HG03520 (cell line): ENCODE results near the gene CCDC12.
"Not testable (repeated sequence)": the region's sequence is repeated elsewhere in the genome, so short reads cannot be mapped to it uniquely, and the experiment has no call there.

Experiments used
- ATAC-seq: cut with Tn5 transposase; IDR thresholded peaks from one replicate; pipeline ENCODE4 v1.9.1; 2021; ENCODE audit warnings: mild to moderate bottlenecking, moderate library complexity; ENCODE audit not compliant: unreplicated experiment

The CCDC12 gene

DNA sequence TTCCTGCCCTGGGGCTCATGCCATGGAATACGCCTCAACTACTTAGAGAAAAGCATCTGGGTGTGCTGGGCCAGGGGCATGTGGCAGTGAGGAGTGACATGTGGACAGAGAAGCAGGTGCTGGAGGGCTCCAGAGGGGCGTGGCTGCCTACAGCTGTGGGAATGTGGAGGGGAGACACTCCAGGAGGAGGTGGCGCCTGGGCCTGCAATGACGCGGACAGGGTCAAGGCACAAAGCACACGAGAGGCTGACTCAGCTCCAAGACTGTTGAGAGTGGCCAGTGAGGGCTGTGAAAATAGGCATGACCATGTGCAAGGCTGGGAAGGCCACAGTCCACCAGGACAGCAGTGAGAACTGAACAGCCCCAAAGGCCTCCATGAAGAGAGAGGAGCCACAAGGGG lies 50.5 kb downstream of the CCDC12 start:
- ATAC-seq: no peak

DNA sequence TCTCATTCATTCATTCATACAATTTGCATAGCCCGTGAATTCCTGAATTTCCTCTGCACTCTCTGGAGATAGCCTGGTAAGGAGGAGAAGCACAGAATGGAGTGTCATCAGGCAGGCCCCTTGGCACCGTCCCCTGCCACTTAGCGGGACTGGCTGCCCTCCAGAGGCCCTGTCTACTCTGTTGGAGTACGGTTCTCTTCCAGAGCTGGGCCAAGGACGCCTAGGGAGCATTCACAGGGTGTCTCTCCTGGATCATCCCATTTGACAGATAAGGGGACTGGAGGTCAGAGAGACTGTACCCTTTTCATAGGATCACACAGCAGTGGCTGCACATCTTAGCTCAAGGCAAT lies 51.0 kb downstream of the CCDC12 start:
- no peak for ATAC-seq

DNA sequence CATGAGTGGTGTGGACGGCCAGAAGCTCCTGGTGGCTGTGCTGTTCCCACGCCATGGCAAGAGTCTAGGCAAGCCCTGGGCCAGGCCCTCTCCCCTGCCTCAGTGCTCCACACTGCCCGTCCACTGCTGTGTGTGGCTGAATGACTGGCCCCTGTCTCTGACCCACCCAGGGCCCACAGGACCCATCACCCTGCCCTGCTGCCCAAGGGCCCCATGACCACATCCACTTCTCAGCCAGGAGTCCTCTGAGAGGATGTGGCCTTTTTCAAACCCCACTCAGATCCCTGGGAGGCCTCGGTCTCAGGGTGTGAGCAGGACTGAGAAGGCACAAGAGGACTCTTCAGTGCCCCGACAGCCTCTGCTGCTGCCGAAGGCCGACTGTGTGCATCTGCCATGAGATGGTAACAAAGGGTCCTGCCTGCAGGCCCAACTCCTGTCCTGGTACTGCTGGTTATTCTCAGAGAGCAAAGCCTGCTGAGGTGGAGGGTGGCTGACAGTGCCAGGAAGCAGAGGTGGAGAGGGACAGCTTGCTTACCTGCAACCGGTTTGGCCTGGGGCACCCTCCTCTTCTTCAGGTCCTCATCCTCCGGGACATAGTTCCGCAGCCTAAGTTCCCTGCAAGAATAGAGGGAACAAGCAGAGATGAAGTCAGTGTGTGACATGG lies 51.5 kb downstream of the CCDC12 start:
- no peak for ATAC-seq

DNA sequence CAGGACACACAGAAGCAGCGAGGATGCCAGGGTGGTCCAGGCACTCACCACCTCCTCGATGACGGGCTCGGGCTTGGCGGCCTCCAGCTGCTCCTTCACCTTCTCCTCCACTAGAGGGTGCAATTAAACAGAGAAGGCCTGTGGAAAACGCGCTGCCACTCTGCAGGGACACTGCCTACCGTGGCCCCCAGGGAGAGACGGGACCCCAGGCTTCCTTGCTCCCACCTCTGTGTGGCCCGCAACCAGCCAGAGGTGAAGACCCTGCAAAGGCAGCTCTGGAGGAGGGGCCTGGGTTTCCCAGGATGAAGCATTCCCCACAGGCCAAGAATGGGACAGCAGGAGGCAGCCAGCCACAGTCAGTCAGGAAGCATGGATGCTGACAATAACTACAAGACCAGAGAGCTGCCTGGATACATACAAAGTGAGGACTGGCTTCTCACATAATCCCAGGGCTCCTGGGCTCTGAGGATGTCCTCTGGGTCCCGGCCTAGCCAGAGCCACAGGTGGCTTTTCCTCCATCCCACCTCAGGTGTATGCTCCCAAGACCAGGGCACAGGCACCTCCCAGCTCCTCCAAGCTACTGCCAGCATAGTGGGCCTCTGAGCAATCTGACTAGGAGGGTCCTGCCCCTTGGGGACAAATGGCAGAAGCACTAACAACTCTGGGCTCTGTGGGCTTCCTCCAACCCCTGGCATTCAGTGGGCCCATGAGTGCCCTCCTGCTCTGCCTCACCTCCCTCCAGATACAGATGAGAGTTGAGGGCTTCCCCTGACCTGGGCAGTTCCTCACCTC lies 52.8 kb downstream of the CCDC12 start:
- ATAC-seq: no peak

DNA sequence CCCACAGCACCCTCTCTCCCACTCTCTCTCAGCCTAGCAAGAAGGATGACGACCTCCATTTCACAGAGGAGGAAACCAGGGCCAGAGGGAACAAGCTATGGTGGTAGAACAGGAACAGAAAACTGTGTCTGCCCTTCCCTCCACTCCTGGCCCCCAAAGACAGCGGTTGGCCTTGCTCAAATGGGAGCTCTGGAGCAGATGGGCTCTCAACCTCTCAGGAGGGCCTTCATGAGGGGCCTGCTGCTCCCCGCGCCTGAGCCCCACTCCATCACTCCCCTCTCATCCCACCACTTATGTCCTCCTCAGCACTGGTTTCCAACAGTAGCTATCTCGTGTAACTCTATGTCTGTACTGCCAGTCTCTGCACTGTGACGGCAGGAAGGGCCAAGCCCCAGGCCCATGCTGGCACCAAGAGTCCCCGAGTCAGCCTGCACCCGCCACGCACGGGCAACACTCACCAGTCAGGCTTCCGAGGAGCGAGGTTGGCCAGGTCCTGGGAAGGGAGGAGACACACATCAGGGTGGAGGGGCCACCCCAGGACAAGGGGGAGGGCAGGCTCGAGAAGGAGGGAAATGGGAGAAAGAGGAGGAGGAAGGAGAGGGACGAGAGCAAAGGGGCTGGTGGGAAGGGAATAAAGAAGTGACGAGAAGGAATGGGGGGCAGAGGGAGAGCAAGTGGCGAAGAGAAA lies 53.5 kb downstream of the CCDC12 start:
- ATAC-seq: no peak

DNA sequence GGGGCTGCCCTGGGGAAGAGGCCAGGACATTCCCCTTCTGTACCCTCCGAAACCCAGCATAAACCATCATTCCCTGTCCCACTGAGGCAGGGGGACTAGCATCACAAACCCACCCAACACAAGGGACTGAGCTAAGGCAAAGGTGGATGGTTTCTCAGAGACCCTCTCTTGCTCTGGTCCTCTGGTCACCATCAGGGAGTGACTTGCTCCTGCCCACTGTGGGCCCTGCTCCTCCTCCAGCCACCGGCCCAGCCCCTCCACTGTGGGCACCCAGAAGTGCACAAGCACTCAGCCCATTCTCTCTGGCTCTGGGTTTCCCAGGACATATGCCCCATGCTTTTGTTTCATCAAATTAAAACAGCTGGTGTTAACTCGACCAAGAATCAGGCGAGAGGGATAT lies 54.1 kb downstream of the CCDC12 start:
- ATAC-seq: no peak

DNA sequence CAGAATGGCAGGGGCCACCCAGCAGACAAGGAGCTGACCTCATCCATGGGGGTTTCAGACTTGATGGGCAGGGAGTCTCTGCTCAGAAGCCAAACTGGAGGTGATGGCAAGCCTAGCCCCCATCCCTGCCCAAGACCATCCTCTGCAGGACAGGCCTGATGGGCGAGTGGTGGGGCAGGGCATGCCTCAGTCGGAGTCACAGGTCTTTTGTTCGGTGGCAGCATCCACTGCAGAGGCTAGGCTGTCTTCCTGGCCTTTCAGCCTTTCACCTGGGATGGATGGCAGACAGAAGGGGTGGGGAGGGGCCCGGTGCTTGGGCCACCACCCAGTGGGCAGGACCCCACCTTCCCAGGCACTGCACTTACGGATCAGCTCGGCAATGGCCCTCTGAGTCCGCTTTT lies 54.7 kb downstream of the CCDC12 start:
- no peak for ATAC-seq

DNA sequence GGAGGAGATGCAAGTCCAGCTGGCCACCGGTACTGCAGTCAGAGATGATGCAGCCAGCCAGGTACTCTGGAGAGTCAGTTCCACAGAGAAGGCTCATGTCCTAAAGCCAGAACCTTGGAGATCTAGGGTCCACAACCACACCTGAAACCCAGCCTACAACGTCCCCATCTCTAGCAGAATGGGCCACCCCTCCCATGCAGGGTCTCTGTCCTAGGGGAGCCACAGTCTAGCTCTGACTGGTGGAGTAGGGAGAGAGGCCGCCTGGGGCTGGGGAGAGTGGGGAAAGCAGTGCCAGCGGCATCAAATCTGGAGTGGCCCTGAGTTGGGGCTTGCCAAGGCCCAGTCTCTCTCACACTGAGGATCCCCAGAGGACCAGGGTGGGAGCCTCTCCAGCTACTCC lies 55.5 kb downstream of the CCDC12 start:
- ATAC-seq: no peak

DNA sequence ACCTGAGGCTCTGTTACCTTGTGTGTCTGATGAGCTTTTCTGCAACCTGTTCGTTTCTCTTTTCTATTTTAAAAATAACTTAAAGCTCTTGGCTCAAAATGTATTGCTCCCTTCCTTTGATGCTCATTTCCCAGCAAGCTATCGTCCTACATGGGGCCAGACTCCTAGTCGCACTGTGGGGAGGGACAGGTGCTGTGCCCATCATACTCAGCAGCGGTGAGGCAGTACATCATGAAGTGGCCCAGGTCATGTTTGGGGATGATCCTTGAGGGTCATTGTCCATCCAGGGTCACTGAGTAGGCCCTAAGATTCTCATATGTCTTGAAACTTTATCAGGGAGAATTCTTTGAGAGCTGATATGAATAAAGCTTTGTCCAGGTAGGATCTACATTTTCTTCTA lies 57.9 kb downstream of the CCDC12 start:
- no peak for ATAC-seq

DNA sequence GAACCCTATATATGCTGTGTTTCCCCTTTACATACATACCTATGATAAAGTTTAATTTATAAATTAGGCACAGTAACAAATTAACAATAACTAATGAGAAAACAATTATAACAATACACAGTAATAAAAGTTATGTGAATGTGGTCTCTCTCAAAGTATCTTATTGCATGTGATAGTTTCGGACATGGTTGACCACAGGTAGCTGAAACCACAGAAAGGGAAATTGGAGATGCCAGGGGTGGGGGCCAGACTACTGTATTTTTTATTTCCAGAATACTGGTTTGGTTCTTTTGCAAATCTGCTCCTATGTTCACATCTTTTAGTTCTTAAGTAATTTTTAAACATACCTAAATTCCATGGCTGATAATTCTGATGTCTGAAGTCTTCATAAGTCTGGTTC lies 58.3 kb downstream of the CCDC12 start:
- no peak for ATAC-seq

DNA sequence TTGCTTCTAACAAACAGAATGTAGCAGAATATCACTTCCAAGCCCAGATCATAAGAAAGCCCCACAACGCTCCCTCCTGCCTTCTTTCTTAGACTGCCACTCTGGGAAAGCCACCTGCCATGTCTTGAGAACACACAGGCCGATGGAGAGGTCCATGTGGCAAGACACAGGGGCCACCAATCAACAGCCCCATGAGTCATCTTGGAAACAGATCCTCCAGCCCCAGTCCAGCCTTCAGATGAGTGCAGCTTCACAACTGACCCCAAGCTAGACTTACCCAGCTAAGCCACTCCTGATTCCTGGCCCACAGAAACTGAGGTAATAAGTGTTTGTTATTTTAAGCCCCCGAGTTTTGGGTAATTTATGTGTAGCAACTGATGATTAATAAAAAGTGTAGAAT lies 59.3 kb downstream of the CCDC12 start:
- ATAC-seq: no peak

DNA sequence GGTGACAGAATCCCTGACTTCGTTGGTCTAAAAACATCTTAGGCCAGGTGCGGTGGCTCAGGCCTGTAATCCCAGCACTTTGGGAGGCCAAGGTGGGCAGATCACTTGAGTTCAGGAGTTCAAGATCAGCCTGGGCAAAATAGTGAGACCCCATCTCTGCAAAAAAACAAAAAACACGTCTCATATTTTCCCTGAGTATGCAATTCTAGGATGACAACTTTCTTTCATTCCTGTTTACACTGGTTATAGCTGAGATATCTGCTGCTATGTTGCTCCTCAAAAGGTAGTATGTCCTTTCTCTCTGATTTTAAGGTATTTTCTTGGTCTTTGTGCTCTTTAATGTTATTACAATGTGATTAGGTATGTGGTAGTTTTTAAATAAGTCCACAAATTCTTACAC lies 59.7 kb downstream of the CCDC12 start:
- no peak for ATAC-seq

DNA sequence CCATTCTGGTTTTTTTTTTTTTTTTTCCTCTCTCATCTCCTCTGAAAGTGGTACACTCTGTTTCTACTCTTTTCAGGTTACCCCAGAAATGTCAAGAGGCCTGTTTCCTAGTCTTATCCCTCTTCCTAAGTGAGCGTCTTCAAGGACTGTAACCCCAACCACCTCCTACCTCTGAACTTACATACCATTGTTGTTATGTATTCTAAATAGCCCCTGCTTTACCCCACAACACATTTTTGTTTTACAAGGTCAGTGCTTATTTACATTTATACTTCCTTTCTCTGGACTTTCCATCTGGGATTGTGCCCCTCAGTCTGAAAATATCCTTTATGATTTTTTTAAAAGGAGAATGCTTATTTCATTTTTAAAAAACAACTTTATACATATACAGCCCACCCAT lies 60.3 kb downstream of the CCDC12 start:
- no peak for ATAC-seq

DNA sequence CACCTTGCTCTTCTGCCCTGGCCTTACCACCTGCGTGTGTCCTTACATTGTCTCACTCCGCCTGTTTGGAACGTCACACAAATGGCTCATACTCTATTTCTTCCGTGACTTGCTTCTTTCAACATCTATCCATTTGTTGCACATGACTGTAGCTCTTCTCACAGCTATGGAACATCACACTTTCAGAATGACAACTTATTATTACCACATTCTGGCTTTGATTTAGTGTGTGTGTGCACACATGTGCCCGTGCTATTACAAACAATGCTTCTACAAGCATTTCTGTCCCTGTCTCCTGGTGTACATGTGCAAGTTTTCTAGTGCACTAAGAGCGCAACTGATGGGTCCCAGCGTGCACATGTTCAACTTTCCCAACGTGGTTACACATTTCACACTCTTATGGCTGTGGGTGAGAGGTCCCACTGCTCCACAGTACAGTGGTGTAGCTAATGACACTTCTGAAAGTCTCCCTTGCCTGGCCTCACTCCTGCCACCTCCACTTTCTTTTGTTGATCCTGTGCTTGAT lies 61.2 kb downstream of the CCDC12 start:
- ATAC-seq: no peak

DNA sequence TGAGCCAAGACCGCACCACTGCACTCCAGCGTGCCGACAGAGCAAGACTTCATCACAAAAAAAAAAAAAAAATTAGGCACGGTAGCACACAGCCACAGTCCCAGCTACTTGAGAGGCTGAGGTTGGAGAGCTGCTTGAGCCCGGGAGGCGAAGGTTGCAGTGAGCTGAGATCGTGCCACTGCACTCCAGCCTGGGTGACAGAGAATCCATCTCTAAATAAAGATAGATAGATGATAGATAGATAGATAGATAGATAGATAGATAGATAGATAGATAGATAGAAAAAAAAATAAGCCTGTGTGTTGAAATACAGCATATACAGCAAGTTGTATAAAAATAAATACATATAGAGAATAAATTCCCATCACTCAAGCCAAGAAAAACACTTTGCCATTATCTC lies 61.7 kb downstream of the CCDC12 start:
- no peak for ATAC-seq

DNA sequence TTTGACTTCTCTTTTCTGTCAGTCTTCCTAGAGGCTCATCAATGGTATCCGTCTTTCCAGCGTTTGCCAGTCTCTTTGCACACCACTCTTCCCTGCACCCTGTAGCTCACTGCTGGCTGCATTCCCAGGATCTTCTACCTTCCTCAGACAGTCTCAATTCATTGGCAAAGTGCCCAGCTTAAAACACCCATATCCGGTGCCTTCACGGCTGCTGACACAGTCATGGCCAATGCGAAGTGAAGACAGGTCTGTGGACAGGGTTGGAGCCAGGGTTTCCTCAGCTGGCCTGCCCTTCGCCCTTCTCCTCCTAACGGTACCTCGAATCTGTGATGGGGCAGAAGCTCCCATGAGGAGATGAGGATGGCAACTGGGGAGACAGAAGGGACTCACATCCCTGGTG lies 62.9 kb downstream of the CCDC12 start:
- no peak for ATAC-seq

DNA sequence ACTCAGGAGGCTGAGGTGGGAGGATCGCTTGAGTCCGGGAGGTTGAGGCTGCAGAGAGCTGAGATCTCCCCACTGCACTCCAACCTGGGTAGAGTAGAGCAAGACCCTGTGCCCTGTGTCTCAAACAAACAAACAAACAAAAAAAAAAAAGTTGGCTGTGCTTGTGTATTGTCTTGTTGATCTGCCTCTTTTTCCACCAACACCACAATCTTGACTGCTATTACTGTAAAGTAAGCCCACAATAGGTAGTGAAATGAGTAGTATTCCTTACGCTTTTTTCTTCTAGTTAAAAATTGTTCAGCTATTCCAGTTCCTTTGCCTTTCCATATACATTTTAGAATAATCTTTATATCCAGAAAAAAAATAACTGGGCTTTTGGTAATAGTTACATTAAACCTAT lies 63.6 kb downstream of the CCDC12 start:
- no peak for ATAC-seq

DNA sequence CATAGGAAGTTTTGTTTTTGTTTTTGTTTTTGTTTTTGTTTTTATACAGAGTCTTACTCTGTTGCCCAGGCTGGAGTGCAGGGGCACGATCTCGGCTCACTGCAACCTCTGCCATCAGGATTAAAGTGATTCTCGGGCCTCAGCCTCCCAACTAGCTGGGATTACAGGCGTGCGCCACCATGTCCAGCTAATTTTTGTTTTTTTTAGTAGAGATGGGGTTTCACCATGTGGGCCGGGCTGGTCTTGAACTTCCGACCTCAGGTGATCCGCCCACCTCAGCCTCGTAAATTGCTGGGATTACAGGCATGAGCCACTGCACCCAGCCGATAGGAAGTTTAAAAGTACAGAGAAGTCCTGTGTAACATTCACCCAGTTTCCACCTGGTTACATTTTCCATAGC lies 65.6 kb downstream of the CCDC12 start:
- ATAC-seq: not testable (repeated sequence)

DNA sequence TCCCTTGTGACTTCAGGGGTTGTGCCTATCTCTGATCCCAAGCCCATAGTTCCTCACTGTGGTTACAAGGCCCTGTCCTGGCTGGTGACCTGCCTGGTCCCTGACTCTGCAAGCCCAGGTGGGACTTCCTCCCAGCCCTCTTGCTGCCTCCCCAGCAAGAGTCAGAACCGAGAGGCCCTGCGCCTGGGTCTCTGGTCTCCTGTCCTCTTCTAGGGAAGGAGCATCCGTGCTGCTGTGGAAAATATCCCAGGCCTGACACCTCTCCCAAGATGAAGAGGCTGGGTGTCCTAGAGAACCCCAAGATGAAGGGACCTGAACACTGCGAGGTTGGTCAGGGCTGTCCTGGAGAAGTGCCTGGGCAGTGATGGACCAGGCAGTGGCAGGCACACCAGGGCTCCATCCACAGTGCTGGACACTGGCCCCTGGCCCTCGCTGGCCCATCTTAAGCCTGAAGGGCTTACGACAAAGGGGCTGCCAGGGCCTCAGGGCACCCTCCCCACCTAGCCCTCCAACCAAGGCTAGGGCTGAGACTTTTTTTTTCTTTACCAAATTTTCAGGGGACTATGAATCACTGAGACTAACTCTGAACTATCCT lies 66.3 kb downstream of the CCDC12 start:
- no peak for ATAC-seq

DNA sequence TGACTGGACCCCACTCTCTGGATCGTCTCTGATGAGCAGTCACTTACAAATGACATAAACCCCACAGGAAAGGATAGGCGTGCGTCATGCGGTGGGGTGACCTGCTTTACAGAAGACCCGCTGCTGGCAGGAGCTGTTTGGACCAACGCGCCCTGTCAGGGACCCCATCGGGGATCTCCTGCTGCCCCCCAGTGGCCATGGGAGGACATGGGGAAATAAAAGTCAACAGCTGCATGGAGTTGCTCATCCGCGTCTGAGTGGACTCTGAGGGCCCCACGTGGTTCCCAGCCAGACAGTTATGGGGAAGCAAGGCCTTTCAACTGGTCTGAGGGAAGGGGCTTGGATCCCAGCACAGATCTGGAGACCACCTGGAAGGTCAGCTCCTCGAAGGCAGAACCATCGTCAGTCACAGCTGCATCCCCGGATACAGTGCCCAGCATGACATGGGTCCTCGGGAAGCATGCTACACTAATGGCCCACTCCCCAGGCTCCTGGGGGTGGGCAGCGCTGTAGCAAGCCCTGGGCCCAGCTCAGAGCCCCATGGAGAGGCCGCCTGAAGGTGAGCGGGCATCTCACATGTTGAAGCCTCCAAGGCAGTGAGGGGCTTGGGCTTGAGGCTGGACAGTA lies 66.9 kb downstream of the CCDC12 start:
- ATAC-seq: peak; percentile 54

DNA sequence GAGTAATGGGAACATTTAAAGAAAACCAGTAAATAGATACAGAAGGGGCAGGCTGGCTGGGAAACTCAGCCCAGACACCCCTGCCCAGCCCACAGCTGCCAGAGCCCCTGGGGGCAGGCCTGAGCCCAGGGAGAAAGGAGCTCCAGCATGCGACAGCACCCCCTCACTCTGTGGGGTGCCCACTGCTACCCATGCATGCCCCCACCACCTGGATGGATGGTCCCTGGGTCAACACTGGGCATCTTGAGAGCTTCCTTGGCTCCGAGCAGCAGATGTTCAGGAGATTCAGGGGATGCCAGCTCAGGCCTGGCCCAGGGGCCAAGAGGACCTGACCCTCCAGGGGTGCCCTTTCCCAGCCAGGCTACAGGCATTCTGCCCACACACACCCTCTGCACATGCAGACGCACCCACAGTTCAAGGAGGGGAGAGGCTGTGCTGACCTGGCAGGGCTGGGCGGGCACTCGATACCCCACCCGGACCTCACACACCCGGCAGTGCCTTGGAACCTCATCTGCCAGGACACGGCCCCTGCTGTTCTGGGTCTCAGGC lies 67.5 kb downstream of the CCDC12 start:
- ATAC-seq: no peak
